Measurements from ENCODE around the gene GBF1.

- TF ChIP-seq RAD21 (IDR thresholded peaks at IDR 0.05; ENCODE audit: low read length) = no peak
- TF ChIP-seq MAX (IDR thresholded peaks at IDR 0.05; ENCODE audit: low read depth) = no peak
- no peak for TF ChIP-seq CTCF (IDR thresholded peaks at IDR 0.05)
- no peak for TF ChIP-seq NRF1 (IDR thresholded peaks at IDR 0.05; ENCODE audit: low read depth, low read length)
- no peak for TF ChIP-seq POLR2AphosphoS5 (IDR thresholded peaks at IDR 0.05; ENCODE audit: low read depth, low read length)
- no peak for TF ChIP-seq SIN3A (IDR thresholded peaks at IDR 0.05; ENCODE audit: borderline replicate concordance, low read depth, low read length)
- no peak for TF ChIP-seq RCOR1 (IDR thresholded peaks at IDR 0.05; ENCODE audit: low read length)
- no peak for TF ChIP-seq MEF2A (IDR thresholded peaks at IDR 0.05; ENCODE audit: borderline replicate concordance, low read depth)
- no peak for TF ChIP-seq RFX5 (IDR thresholded peaks at IDR 0.05; ENCODE audit: low read length)
- TF ChIP-seq FOXJ3 (CRISPR knock-in tag; IDR thresholded peaks at IDR 0.05) = no peak
- no peak for TF ChIP-seq USF2 (IDR thresholded peaks at IDR 0.05; ENCODE audit: borderline replicate concordance, low read depth, low read length)
Measured at GRCh38 chr10:102287991-102288390, 42.7 kb downstream of the GBF1 start.
